DND-41 (cell line): Measurements from ENCODE around the gene PCMTD2.
A peak's percentile ranks its signal among the peaks of the same experiment; 100 is the strongest.
"Not testable (repeated sequence)": the region's sequence is repeated elsewhere in the genome, so short reads cannot be mapped to it uniquely, and the experiment has no call there.

Source experiments
- ATAC-seq: fragments of 200-7000 bp; cut with Tn5 transposase; 3 replicates; pipeline ENCODE4 v1.9.1; 2021; ENCODE audit warnings: low read depth; ENCODE audit not compliant: insufficient read depth
- DNase-seq: peaks from one replicate; pipeline ENCODE4 v3.0.0-alpha.2; 2020
- H2AFZ ChIP-seq: 2 replicates; pipeline ENCODE4 v1.6.0; 2012; ENCODE audit warnings: low read depth, low read length
- H3K27ac ChIP-seq: 2 replicates; pipeline ENCODE4 v1.5.1; 2012; ENCODE audit warnings: low read length, inconsistent platforms
- H3K27me3 ChIP-seq: fragments of 200-600 bp; sonication (generic); 2 replicates; pipeline ENCODE4 v1.6.0; 2012; ENCODE audit warnings: low read length, mild to moderate bottlenecking, inconsistent platforms; ENCODE audit not compliant: insufficient read depth, poor library complexity
- H3K36me3 ChIP-seq: 2 replicates; pipeline ENCODE4 v1.5.1; 2012; ENCODE audit warnings: low read length, inconsistent platforms; ENCODE audit not compliant: insufficient read depth
- H3K4me1 ChIP-seq: 2 replicates; pipeline ENCODE4 v1.5.1; 2012; ENCODE audit warnings: mild to moderate bottlenecking, low read length; ENCODE audit not compliant: insufficient read depth
- H3K4me2 ChIP-seq: 2 replicates; pipeline ENCODE4 v1.6.0; 2012; ENCODE audit warnings: mild to moderate bottlenecking, moderate library complexity, low read length, inconsistent platforms; ENCODE audit not compliant: insufficient read depth
- H3K4me3 ChIP-seq, 2 experiments: fragments of 200-600 bp in 1 of 2; shearing (Covaris generic) in 1 of 2; 2 replicates each; pipeline ENCODE4 v1.5.1; 2012 to 2016; ENCODE audit warnings: inconsistent platforms in 2 of 2, low read length in 2 of 2, mild to moderate bottlenecking in 2 of 2, low read depth in 1 of 2, moderate library complexity in 1 of 2
- H3K79me2 ChIP-seq: 2 replicates; pipeline ENCODE4 v1.6.0; 2012; ENCODE audit warnings: low read length, inconsistent platforms; ENCODE audit not compliant: insufficient read depth
- H3K9ac ChIP-seq: 2 replicates; pipeline ENCODE4 v1.6.0; 2012; ENCODE audit warnings: low read depth, mild to moderate bottlenecking, inconsistent platforms, low read length, moderate library complexity
- H3K9me3 ChIP-seq: 2 replicates; pipeline ENCODE4 v1.5.1; 2012; ENCODE audit warnings: low read length, moderate library complexity, mild to moderate bottlenecking, inconsistent platforms; ENCODE audit not compliant: insufficient read depth, severe bottlenecking
- H4K20me1 ChIP-seq: 2 replicates; pipeline ENCODE4 v1.6.0; 2012; ENCODE audit warnings: low read length; ENCODE audit not compliant: insufficient read depth
- EZH2 ChIP-seq: IDR thresholded peaks from 3 replicates; pipeline ENCODE4 v1.6.1; 2012; ENCODE audit warnings: borderline replicate concordance, low read depth, mild to moderate bottlenecking, moderate library complexity, low read length, inconsistent platforms; ENCODE audit not compliant: severe bottlenecking
- TF ChIP-seq, protein P1 (sequence below): IDR thresholded peaks from 2 replicates; pipeline ENCODE4 v1.5.1; 2012; ENCODE audit warnings: borderline replicate concordance, low read length, moderate library complexity, mild to moderate bottlenecking; ENCODE audit not compliant: poor library complexity, severe bottlenecking; ENCODE audit errors: extremely low read depth

Gene PCMTD2

GRCh38 chr20:64232794-64233193 is 22.8 kb upstream of the PCMTD2 start:
- TF ChIP-seq, protein P1, sequence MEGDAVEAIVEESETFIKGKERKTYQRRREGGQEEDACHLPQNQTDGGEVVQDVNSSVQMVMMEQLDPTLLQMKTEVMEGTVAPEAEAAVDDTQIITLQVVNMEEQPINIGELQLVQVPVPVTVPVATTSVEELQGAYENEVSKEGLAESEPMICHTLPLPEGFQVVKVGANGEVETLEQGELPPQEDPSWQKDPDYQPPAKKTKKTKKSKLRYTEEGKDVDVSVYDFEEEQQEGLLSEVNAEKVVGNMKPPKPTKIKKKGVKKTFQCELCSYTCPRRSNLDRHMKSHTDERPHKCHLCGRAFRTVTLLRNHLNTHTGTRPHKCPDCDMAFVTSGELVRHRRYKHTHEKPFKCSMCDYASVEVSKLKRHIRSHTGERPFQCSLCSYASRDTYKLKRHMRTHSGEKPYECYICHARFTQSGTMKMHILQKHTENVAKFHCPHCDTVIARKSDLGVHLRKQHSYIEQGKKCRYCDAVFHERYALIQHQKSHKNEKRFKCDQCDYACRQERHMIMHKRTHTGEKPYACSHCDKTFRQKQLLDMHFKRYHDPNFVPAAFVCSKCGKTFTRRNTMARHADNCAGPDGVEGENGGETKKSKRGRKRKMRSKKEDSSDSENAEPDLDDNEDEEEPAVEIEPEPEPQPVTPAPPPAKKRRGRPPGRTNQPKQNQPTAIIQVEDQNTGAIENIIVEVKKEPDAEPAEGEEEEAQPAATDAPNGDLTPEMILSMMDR = no peak
- TF ChIP-seq EZH2 = no peak
- ATAC-seq = peak; percentile 71
- H3K79me2 ChIP-seq = no peaks in the 10 kb centered on the region
- H3K36me3 ChIP-seq = no peaks in the 10 kb centered on the region
- H3K4me2 ChIP-seq = no peak overlapping the region
- H3K27ac ChIP-seq = no peak overlapping the region
- no peak overlapping the region for H2AFZ ChIP-seq
- H3K4me1 ChIP-seq = no peaks in the 10 kb centered on the region
- H3K9ac ChIP-seq = no peak overlapping the region
- H3K4me3 ChIP-seq = no peak overlapping the region
- H3K9me3 ChIP-seq = no peaks in the 10 kb centered on the region
- H4K20me1 ChIP-seq = no peaks in the 10 kb centered on the region; the same call in 1 of the 2 replicates
- H3K27me3 ChIP-seq = peaks cover 11% of the 10 kb centered on the region
- peak; percentile 38 for DNase-seq

DNA sequence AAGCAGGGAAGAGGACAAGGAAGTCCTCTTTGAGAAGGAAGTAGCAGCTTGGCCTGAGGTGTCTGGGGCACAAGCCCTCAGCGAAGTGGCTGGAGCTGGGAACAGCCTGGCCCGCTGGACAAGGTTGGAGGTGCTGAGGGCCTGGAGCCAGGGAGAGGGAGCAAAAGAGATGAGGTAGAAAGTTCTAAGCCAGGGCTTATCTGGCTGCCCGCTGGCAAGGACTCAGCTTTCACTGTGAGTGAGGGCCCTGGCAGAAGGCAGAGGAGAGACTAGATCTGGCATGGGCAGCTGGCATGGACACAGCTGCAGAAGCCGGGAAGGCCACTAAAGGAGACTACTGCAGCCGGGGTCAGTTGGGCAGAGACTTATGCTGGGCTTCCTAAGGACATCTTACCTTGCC is 21.8 kb upstream of the PCMTD2 start:
- ATAC-seq (no peak), DNase-seq (no peak)
- Histone ChIP-seq H2AFZ (no peak overlapping the region), H3K4me3 (no peak overlapping the region), H3K36me3 (no peaks in the 10 kb centered on the region), H3K4me2 (no peak overlapping the region), H4K20me1 (no peaks in the 10 kb centered on the region; the same call in 1 of the 2 replicates), H3K27ac (no peak overlapping the region), H3K79me2 (no peaks in the 10 kb centered on the region), H3K27me3 (peaks cover 4% of the 10 kb centered on the region), H3K9me3 (no peaks in the 10 kb centered on the region), H3K9ac (no peak overlapping the region), H3K4me1 (no peaks in the 10 kb centered on the region)
- no peak for TF ChIP-seq EZH2

GRCh38 chr20:64234291-64234791 is 21.2 kb upstream of the PCMTD2 start:
- TF ChIP-seq, protein P1 = no peak
- TF ChIP-seq EZH2 = no peak
- Histone ChIP-seq H3K4me3 (no peak overlapping the region), H3K9ac (no peak overlapping the region), H3K4me1 (no peaks in the 10 kb centered on the region), H3K27me3 (peaks cover 2% of the 10 kb centered on the region), H3K79me2 (no peaks in the 10 kb centered on the region), H2AFZ (no peak overlapping the region), H3K27ac (no peak overlapping the region), H3K36me3 (no peaks in the 10 kb centered on the region), H4K20me1 (no peaks in the 10 kb centered on the region; the same call in 1 of the 2 replicates), H3K4me2 (no peak overlapping the region), H3K9me3 (no peaks in the 10 kb centered on the region)
- ATAC-seq = no peak
- no peak for DNase-seq

GRCh38 chr20:64234921-64235565 is 20.5 kb upstream of the PCMTD2 start:
- not testable (repeated sequence) for H3K4me2 ChIP-seq, H3K4me3 ChIP-seq, H2AFZ ChIP-seq, ATAC-seq, DNase-seq, H3K27me3 ChIP-seq, H3K9me3 ChIP-seq, H3K36me3 ChIP-seq, H3K4me1 ChIP-seq, H3K79me2 ChIP-seq, H3K27ac ChIP-seq, H4K20me1 ChIP-seq, H3K9ac ChIP-seq
